ENCODE measurements around the gene CAMLG.
"Not testable (repeated sequence)": the region's sequence is repeated elsewhere in the genome, so short reads cannot be mapped to it uniquely, and the experiment has no call there.

CAMLG gene

DNA sequence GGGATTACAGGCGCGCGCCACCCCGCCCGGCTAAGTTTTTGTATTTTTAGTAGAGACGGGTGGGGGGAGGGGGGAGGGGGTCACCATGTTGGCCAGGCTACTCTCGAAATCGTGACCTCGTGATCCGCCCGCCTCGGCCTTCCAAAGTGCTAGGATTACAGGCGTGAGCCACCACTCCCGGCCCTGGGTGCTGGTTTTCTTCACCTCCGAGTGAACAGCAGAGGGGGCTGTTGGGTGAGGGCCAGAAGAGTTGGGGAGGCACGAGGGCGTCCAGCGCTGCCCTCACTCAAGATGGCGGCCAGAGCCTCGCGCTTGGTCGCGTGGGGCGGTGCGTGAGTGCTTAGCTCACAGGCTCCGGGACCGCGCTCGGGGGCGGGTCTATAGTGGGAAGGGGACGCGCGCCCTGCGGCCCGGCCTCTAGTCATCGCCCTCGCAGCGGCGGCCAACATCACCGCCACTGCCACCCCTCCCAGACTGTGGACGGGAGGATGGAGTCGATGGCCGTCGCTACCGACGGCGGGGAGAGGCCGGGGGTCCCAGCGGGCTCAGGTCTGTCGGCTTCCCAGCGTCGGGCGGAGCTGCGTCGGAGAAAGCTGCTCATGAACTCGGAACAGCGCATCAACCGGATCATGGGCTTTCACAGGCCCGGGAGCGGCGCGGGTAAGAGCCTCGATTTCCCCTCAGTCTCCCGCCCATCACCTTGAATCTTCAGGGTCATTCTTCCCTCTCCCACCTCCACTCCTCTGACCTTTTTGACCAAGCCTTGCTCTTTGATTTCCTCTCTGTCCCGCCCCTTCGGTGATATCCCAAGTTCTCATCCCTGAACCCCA, at the start of gene CAMLG:
Gene CAMLG (plus strand): TSS at position 416 of the 830 bp plus-strand sequence. CDS start 73 bp downstream, at position 489.
- peak; percentile 95 for DNase-seq (ENCODE audit: low read depth in 2 of 2)

DNA sequence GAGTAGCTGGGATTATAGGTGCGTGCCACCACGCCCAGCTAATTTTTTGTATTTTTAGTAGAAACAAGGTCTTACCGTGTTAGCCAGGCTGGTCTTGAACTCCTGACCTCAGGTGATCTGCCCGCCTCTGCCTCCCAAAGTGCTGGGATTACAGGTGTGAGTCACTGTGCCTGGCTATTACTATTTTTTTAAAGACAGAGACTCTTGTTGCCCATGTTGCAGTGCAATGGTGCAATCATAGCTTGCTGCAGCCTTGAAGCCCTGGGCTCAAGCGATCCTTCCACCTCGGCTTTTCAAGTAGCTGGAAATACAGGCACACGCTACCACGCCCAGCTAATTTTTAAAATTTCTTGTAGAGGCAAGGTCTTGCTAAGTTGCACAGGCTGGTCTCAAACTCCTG, 48.2 kb upstream of the CAMLG start:
- DNase-seq (ENCODE audit: low read depth in 2 of 2), result not testable (repeated sequence)

DNA sequence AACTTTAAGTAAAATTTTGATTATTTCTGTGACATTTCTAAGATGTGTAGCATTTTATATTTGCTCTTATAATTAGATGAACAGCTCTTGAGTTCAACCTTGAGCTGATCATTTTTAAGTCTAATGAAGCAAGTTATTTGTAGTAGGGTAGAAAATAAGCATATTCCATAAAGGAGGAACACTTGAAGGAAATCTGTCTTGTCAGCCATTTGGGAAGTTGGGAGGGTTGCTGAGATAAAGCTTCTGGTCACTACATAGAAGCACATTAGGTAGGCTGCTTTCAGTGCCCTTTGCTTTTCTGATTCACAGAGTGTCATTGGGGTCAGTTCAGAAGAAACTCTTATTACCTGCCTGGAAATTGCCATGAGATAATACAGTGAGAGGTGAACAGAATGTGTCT, 45.6 kb upstream of the CAMLG start:
- no peak for DNase-seq (ENCODE audit: low read depth in 2 of 2)

GRCh38 chr5:134708301-134708700, 30.0 kb upstream of the CAMLG start:
- DNase-seq (ENCODE audit: low read depth in 2 of 2), result no peak

GRCh38 chr5:134714120-134714519, 24.2 kb upstream of the CAMLG start:
- DNase-seq (ENCODE audit: low read depth in 2 of 2), result no peak

- DNase-seq (ENCODE audit: low read depth in 2 of 2), result no peak
Observed at GRCh38 chr5:134714541-134714940, 23.8 kb upstream of the CAMLG start.

GRCh38 chr5:134715466-134715865, 22.9 kb upstream of the CAMLG start:
- not testable (repeated sequence) for DNase-seq (ENCODE audit: low read depth in 2 of 2)

DNA sequence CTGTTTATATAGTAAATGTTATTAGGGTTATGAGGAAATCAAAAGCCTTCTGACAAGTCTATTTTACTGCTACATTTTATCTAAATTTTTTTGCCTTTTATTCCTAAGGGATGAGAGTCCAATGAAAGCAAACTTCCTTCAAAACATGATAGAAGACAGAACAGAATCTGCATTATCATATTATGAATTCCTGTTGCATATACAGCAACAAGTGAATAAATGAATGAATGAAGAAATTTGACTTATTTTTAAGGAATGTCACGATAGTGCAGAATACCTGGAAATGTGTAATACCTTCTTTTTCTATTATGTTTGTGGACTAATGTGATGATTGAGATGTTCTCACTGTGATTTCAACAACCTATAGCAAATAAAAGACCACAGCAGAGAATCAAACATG, 13.5 kb upstream of the CAMLG start:
- no peak for DNase-seq (ENCODE audit: low read depth in 2 of 2)

- DNase-seq (ENCODE audit: low read depth in 2 of 2), result no peak
Observed at GRCh38 chr5:134732819-134733218, 5.5 kb upstream of the CAMLG start.

- no peak for DNase-seq (ENCODE audit: low read depth in 2 of 2)
Observed at GRCh38 chr5:134735243-134735642, 3.1 kb upstream of the CAMLG start.

DNA sequence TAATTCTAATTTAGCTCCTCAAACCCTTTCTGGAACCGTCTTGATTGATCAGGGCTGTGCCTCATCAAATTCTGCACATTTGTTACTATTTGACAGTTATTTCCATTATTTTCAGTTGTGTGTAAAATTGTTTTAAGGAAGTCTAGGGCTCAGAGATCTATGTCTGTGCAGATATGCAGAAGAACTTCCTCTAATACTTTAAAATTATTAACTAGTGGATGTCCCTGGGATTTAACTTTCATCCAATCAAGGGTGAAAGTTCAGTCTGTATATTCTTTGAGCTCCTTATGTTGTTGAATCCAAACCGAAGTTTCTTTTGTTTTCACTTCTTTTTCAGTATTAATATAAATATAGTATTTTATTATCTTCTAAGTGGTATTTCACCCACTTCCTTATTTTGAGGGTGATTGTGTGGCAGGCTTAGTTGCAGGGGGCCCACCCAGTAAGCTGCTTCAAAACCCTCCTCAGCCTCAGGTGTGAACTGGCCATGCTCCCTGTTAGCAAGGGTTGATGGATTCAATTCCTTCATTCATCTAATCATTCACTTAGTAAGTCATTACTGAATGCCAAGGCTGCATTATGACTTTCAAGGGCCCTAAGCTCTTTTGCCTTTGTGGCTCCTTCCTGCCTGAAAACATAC, 2.1 kb upstream of the CAMLG start:
- DNase-seq (ENCODE audit: low read depth in 2 of 2), result no peak

DNA sequence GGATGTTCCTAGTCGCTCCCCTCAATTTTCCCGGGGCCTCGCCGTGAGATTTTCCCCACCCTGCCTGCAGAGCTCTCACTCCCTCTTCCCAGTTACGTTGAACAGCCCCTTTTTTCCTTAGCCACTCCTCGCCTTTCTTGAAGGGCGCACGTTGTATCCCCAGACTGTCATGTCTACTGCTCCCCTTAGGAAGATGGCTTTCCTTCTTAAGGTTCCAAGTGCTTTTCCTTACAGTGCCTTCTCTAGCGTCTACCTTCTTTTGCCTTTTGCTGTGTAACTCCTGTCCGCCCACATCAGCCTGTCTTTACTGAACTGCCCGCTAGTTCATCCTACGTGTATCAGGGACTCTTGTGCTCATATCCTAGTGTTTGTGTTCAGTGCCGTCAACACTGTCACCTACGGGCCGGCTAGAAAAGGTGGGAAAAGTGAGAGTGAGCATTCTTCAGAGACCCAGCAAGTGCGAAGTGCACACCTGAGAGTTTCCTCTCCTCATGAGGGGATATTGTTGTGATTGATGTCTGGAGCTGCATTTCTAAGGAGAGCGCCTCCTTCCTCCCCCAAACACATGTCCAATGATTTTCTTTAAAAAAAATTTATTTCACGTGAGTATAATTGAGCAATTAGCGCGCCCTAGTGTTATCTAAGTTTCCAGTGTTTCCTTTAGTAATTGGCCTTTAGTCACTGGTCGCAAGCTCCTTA, 764 bp downstream of the CAMLG start:
- DNase-seq (ENCODE audit: low read depth in 2 of 2), result no peak

DNA sequence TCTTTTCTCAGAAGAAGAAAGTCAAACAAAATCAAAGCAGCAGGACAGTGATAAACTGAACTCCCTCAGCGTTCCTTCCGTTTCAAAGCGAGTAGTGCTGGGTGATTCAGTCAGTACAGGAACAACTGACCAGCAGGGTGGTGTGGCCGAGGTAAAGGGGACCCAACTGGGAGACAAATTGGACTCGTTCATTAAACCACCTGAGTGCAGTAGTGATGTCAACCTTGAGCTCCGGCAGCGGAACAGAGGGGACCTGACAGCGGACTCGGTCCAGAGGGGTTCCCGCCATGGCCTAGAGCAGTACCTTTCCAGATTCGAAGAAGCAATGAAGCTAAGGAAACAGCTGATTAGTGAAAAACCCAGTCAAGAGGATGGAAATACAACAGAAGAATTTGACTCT, 2.7 kb downstream of the CAMLG start:
- no peak for DNase-seq (ENCODE audit: low read depth in 2 of 2)

DNA sequence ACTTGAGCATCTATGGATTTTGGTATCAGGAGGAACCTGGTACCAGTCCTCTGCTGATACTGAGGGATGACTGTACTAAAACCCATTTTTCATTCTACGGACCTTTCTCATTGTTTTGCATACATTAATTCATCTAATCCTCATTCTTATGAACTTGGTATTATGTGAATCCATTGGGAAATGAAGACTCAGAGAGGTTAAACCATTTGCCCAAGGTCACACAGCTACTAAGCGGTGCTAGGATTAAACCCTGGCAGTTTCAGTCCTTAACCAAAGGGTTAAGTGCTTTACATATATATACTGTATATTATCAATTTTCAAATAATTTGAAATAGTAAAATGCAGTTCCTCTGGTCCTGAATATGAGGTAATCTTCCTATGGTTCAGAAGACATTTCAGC, 3.8 kb downstream of the CAMLG start:
- DNase-seq (ENCODE audit: low read depth in 2 of 2), result no peak

- no peak for DNase-seq (ENCODE audit: low read depth in 2 of 2)
Observed at GRCh38 chr5:134749415-134749814, 11.1 kb downstream of the CAMLG start.

GRCh38 chr5:134758176-134758503, 19.8 kb downstream of the CAMLG start:
- no peak for DNase-seq (ENCODE audit: low read depth in 2 of 2)

GRCh38 chr5:134758504-134759341, 20.4 kb downstream of the CAMLG start, which contains the start of gene DDX46:
TSS of gene DDX46 (plus strand) at chr5:134758779. CDS start at chr5:134758939, 160 bp downstream.
- peak; percentile 90 to 92 for DNase-seq (ENCODE audit: low read depth in 2 of 2)

DNA sequence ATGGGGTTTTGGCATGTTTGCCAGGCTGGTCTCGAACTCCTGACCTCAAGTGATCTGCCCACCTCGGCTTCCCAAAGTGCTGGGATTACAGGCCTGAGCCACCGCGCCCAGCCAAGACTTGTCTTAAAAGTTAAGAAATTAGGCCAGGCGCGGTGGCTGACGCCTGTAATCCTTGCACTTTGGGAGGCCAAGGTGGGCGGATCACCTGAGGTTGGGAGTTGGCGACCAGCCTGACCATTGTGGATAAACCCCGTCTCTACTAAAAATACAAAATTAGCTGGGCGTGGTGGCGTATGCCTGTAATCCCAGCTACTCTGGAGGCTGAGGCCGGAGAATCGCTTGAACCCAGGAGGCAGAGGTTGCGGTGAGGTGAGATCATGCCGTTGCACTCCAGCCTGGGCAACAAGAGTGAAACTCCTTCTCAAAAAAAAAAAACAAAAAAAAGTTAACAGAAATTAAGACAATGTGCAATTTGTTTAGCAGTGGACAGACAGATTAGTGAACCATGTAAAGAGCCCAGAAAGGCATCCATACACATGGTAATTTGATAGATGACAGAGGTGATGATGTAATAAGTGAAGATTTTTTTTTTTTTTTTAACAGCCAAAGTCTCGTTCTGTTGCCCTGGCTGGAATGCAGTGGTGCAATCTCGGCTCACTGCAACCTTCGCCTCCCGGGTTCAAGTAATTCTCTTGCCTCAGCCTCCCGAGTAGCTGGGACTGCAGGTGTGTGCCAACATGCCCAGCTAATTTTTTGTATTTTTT, 29.4 kb downstream of the CAMLG start:
- not testable (repeated sequence) for DNase-seq (ENCODE audit: low read depth in 2 of 2)

GRCh38 chr5:134769206-134769605, 30.9 kb downstream of the CAMLG start:
- no peak for DNase-seq (ENCODE audit: low read depth in 2 of 2)

- no peak for DNase-seq (ENCODE audit: low read depth in 2 of 2)
Observed at GRCh38 chr5:134772461-134773125, 34.2 kb downstream of the CAMLG start.
